ENCODE measurements around the gene TOM1.
A peak's percentile ranks its signal among the peaks of the same experiment; 100 is the strongest.

The TOM1 gene

GRCh38 chr22:35299673-35300499 is at the start of gene TOM1:
TOM1 (plus strand) TSS chr22:35299894; CDS start chr22:35299929, 35 bp downstream.
- peak; percentile 99 for DNase-seq

GRCh38 chr22:35250156-35250555 is 49.5 kb upstream of the TOM1 start:
- DNase-seq = no peak

- no peak for DNase-seq
Observed at GRCh38 chr22:35253946-35254345, 45.7 kb upstream of the TOM1 start.

DNA sequence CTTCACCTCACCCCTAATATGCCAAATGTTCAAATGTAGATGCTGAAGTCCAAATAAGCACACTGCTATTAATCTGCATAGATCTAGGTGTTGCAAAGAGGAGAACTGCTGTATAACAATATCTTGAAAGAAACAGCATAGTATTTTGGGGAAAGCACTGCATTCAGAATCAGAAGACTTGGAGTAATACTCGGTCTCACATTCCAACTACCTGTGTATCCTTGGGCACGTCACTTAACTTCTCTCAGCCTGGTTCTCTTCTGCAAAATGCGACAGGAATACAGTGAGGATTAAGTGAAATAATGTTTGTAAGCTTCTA is 42.7 kb upstream of the TOM1 start:
- DNase-seq = no peak

GRCh38 chr22:35257321-35258190 is 42.1 kb upstream of the TOM1 start, which contains the start of gene HMGXB4:
HMGXB4 (plus strand) TSS chr22:35257493; CDS start chr22:35262391, 4,898 bp downstream.
- peak; percentile 83 for DNase-seq

DNA sequence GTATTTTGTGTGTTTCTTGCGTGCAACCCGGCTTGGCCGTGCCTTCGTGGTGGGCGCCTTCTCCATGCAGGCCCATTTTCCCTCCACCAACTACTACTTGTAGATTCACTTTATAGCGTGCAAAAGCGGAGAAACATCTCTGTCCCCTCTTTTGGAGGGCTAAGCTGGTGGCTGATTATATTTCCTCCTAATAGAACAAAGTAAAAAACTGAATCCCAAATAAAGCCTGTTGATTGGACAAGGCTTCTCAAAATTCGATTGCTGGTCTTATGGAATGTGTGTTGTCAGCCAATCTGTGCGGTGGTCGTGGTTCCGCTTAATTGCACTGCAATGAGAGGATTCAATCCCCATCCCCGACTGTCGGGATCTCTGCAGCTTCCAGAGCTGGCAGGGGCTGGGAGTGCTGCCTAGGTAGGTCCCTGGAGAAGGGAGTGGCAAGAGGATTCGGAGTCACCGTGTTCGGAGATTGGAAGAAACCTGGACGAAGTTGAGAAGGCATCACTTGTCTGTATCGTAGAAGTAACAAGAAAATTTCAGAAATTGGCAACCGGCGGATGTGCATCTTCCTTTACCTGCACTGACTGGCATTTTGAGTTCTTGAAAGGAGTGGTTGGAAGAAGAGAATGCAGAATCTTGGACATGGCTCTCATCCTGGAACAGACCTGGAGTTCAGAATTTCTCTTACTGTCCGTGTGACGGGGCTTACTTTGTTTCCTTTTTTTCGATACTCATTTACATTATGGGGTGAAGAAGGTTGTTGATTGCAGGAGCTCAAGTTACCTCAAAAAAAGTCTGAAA is 41.3 kb upstream of the TOM1 start:
- DNase-seq = no peak

DNA sequence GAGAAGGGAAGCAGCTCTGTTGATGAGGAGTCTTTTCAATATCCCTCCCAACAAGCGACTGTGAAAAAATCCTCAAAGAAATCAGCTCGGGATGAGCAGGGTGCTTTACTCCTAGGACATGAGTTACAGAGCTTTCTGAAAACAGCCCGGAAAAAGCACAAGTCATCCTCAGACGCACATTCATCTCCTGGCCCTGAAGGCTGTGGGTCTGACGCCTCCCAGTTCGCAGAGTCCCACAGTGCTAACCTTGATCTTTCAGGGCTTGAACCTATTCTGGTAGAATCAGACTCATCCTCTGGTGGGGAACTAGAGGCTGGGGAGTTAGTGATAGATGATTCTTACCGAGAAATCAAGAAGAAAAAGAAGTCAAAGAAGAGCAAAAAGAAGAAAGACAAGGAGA is 34.7 kb upstream of the TOM1 start:
- DNase-seq = no peak

DNA sequence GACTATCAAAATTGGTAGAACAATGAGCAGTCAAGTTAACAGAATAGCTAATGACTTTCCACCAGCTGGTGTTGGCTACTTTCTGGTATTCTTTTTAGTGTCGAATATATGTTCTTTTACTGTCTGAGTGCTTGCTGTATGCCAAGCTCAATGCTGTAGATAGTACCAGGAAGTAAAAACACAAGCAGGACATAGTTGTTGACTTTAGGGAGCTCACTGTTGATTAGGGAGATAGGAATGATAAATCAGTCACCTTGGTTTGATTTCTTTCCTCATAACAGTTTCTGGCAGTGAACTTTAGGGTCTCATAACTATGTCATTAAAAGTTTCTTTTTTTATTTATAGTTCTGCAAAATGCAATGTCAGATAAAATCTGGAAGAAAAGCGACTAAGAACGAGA is 33.4 kb upstream of the TOM1 start:
- DNase-seq = no peak

DNA sequence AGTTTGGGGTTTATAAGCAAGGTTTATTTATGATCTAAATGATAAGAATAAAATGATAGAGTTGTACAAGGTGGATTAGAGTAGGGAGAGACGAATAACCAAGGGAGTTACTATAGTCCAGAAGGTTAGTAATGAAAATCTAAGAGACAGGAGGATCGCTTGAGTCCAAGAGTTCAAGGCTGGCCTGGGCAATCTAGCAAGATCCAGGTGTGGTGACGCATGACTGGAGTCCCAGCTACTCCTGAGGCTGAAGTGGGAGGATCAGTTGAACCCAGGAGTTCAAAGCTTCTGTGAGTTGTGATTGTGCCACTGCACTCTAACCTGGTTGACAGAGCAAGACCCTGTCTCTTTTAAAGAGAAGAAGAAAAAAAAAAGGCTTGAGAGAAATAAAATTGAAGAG is 30.1 kb upstream of the TOM1 start:
- DNase-seq = no peak

DNA sequence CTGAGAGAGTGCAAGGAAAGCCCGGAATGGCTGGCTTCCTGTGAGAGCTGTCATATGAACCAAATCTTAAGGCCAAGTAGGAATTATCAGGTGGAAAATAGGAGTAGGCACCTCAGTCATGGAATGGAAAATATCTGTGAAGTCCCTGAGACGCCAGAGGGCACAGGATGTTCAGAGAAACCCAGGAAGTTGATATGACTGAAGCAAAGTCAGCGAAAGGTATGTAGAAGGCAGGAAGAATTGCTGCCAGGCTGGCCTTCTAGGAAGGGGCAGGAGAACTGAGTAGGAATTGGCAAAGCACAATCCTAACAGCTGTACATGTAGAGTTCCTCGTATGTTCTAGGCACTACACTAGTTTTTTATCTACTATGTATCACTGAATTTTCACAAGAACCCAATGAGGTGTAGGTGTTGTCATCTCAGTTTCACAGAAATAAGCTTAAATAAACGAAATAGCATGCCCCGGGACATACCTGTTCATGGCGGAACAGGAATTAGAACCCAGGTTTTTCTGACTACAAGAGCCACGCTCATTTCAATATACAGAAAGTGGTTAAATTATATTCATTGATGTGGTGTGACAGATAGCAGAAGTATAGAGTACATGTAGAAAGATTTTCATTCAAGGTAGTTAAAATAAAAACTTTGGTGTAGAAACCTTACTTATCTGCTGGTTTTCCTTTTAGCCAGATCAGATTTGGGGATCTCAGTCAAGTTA is 25.4 kb upstream of the TOM1 start:
- DNase-seq = no peak

DNA sequence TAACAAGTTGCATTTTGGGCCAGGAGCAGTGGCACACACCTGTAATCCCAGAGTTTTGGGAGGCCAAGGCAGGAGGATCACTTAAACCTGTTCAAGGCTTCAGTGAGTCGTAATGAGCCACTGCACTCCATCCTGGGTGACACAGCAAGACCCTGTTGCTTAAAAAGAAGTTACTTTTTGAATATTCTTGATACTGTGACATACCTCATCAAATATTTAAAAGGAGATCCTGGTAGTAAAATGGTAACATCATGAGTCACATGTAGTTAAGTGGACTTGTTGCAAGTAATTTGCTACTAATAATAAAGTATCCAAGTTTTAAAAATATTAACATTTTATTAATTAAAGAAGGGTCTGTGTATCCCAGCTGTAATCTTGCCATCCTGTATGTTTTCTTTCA is 24.1 kb upstream of the TOM1 start:
- no peak for DNase-seq

GRCh38 chr22:35276019-35276418 is 23.7 kb upstream of the TOM1 start:
- no peak for DNase-seq

DNA sequence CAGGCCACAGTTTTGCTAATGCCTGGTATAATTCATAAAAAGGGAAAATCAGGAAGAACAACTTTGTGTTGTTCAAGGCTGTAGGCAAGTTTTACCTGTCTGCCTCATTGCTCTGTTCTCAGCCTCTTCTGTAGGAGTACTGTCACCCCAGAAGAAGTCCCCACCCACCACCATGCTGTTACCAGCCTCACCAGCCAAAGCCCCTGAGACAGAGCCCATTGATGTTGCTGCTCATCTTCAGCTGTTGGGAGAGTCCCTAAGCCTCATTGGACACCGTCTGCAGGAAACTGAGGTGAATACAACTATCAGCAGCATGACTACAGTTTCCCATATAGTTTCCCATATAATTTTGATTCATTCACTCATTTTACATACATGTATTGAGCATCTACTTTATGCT is 11.6 kb upstream of the TOM1 start:
- no peak for DNase-seq

DNA sequence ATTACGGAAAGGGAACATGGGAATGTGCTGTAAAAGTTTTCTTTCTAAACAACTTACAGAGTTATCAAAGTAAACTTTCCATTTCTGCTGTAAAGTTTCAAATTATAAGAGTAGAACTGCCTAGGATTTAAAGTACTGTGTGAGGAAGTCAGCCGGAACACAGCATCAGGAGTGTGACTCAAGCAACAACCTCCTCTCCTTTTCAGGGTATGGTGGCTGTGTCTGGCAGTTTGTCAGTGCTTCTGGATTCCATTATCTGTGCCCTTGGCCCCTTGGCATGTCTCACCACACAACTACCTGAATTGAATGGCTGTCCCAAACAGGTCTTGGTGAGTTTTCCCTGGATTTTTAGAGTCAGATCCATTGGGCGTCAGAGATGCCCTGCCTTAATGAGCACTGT is 6.9 kb upstream of the TOM1 start:
- DNase-seq = no peak

GRCh38 chr22:35296051-35296450 is 3.6 kb upstream of the TOM1 start:
- no peak for DNase-seq

DNA sequence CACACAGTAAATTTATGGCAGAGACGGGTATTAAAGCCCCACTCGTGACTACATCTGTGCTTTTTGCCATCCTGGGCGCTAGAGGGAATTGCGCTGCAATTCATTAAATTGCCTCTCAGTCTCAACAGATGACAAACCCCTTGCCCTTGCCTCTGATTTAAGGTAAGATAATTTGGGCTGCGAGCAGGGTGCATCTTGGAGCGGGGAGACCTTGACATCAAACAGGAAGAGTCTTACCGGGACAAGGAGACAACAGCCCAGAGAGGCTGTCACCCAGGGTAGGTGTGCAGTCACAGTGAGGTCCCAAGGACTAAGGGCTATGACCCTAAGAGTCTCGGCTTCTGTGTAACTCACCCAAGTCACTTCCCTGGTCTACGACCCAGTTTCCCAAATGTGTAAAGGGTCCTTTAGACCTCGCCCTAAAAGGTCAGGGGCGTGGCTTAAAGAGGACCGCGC is 449 bp upstream of the TOM1 start:
- no peak for DNase-seq

- DNase-seq = no peak
Observed at GRCh38 chr22:35301372-35301874, 1.7 kb downstream of the TOM1 start.

DNA sequence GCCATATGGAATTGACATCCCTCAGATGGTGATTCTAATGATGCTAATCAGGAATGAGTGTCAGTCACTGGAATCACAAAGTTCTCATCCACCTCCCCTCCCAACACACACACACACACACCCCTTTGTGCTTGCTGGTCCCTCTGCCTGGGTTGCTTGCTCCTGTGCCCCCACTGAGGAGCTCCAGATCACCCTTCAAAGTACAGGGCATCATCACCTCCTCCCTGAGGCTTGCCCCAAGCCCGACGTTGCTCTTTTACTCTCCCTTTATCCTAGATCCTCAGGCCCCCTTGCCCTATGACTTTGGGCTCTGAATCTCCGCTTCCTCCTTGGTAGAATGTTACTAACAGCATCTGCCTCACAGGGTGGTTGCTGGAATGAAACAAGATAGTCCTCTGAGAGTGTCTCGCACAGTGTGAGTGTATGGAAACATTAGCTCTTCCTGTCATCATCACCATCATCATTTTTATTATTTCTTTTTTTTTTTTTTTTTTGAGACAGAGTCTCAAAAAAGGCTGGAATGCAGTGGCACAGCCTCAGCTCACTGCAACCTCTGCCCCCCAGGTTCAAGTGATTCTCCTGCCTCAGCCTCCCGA is 3.4 kb downstream of the TOM1 start:
- no peak for DNase-seq

DNA sequence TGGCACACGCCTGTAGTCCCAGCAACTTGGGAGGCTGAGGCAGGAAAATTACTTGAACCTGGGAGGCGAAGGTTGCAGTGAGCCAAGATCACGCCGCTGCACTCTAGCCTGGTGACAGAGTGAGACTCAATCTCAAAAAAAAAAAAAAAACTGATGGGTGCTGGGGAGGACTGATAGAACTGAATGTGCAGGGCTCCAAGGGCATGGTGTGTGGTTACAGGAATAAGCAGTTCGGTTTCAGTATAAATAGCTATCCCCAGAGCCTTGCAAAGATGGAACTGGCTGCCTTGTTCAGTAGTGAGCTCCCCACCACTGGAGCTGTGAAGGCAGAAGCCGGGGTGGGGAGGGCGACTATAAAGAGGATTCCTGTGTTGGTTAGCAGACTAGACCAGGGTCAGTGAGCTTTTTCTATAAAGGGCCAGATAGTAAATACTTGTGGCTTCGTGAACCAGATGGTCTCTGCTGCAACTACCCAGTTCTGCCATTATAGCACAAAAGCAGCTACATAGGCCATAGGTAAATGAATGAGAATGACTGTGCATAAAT is 5.9 kb downstream of the TOM1 start:
- DNase-seq = no peak

GRCh38 chr22:35306350-35306967 is 6.8 kb downstream of the TOM1 start:
- DNase-seq = no peak

DNA sequence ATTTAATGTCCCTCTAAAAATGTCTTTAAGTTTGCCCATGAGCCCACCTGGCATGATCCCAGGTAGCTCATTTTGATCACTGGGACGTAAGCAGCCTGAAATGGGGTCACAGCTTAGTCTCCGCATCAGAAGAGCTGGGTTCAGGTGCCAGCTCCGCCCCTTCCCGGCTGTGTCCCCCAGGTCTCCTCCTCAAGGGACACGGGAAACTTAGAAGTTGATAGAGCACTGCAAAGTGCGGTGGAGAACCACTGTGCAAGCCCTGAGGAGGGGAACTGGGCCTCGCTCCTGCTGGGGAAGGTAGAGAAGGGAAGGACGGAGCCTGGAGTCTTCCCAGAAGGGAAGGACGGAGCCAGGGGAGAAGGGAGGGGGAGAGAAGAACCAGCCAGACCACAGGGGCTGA is 7.7 kb downstream of the TOM1 start:
- no peak for DNase-seq
